Measurements from ENCODE around the gene ARMS2. TPM values are rescaled to one million over a fixed set of nuclear protein-coding genes. Genes with fewer than 3 reads are reported as not detected.
A peak's percentile ranks its signal among the peaks of the same experiment; 100 is the strongest.

Gene ARMS2
- total RNA-seq, 1 donor from 2014 or later: not detected

DNA sequence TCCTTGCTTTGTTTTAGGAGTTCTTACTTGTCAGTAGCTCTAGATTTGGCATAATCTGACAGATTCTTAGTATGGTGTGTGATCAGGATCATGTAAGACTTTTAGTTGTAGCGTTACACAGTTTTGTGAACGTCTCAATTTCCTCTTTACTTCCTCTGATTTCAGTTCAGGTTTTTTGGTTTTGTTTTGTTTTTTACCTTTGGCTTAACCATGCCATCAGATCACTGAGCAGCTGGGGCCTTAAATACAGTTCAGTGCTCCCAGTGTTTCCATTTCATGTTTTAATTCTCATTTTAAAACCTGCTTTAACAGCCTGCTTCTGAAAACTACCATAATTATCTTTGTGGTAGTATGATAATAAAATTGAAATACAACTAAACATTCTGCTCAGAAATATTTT lies 27.2 kb upstream of the ARMS2 start:
- DNase-seq (ENCODE audit: low spot score): no peak
- H3K27me3 ChIP-seq: no peaks in the 10 kb centered on the region
- Mint-ChIP-seq H3K9me3 (no peaks in the 10 kb centered on the region), H3K27me3 (ENCODE audit: insufficient read depth, low read depth) (no peaks in the 10 kb centered on the region), H3K27ac (no peak overlapping the region), H3K36me3 (peaks cover 2% of the 10 kb centered on the region), H3K4me1 (peaks cover 4% of the 10 kb centered on the region), H3K4me3 (no peak overlapping the region)
- H3K27ac ChIP-seq: peak overlapping the region; percentile 1
- H4K20me1 ChIP-seq (ENCODE audit: low read depth): no peaks in the 10 kb centered on the region
- TF ChIP-seq, protein P1, sequence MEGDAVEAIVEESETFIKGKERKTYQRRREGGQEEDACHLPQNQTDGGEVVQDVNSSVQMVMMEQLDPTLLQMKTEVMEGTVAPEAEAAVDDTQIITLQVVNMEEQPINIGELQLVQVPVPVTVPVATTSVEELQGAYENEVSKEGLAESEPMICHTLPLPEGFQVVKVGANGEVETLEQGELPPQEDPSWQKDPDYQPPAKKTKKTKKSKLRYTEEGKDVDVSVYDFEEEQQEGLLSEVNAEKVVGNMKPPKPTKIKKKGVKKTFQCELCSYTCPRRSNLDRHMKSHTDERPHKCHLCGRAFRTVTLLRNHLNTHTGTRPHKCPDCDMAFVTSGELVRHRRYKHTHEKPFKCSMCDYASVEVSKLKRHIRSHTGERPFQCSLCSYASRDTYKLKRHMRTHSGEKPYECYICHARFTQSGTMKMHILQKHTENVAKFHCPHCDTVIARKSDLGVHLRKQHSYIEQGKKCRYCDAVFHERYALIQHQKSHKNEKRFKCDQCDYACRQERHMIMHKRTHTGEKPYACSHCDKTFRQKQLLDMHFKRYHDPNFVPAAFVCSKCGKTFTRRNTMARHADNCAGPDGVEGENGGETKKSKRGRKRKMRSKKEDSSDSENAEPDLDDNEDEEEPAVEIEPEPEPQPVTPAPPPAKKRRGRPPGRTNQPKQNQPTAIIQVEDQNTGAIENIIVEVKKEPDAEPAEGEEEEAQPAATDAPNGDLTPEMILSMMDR (IDR thresholded peaks at IDR 0.05): no peak
- TF ChIP-seq EZH2phosphoT487 (IDR thresholded peaks at IDR 0.05) (no peak), EZH2 (IDR thresholded peaks at IDR 0.05) (no peak)
- H3K79me2 ChIP-seq (ENCODE audit: low read depth): no peaks in the 10 kb centered on the region
- H2AFZ ChIP-seq (replicated peaks): no peak overlapping the region
- H3K4me3 ChIP-seq: no peak overlapping the region
- no peak overlapping the region for H3K4me2 ChIP-seq
- H3K4me1 ChIP-seq: peaks cover 4% of the 10 kb centered on the region
- no peak overlapping the region for H3K9ac ChIP-seq
- H3K36me3 ChIP-seq: peaks cover 11% of the 10 kb centered on the region
- no peaks in the 10 kb centered on the region for H3F3A ChIP-seq (ENCODE audit: low read depth)
- H3K9me3 ChIP-seq (ENCODE audit: low read depth): no peaks in the 10 kb centered on the region

- Mint-ChIP-seq H3K9me3 (peaks cover 2% of the 10 kb centered on the region), H3K4me3 (no peak overlapping the region), H3K27me3 (ENCODE audit: insufficient read depth, low read depth) (no peaks in the 10 kb centered on the region), H3K4me1 (no peaks in the 10 kb centered on the region), H3K36me3 (no peaks in the 10 kb centered on the region), H3K27ac (no peak overlapping the region)
- Histone ChIP-seq H2AFZ (replicated peaks) (no peak overlapping the region), H3K36me3 (peaks cover 6% of the 10 kb centered on the region), H3K9me3 (ENCODE audit: low read depth) (no peaks in the 10 kb centered on the region), H3K27ac (no peak overlapping the region), H3K79me2 (ENCODE audit: low read depth) (no peaks in the 10 kb centered on the region), H4K20me1 (ENCODE audit: low read depth) (no peaks in the 10 kb centered on the region), H3F3A (ENCODE audit: low read depth) (no peaks in the 10 kb centered on the region), H3K4me1 (no peaks in the 10 kb centered on the region), H3K4me2 (no peak overlapping the region), H3K9ac (no peak overlapping the region), H3K4me3 (no peak overlapping the region), H3K27me3 (no peaks in the 10 kb centered on the region)
- peak; percentile 72 for DNase-seq (ENCODE audit: low spot score)
- TF ChIP-seq, protein P1 (IDR thresholded peaks at IDR 0.05): peak; percentile 87
- no peak for TF ChIP-seq EZH2phosphoT487 (IDR thresholded peaks at IDR 0.05)
Measured at GRCh38 chr10:122435212-122435827, 19.1 kb upstream of the ARMS2 start.

GRCh38 chr10:122441961-122442360 lies 12.5 kb upstream of the ARMS2 start:
- no peak for TF ChIP-seq EZH2 (IDR thresholded peaks at IDR 0.05)
- TF ChIP-seq, protein P1 (IDR thresholded peaks at IDR 0.05): no peak
- no peak for TF ChIP-seq EZH2phosphoT487 (IDR thresholded peaks at IDR 0.05)
- Histone ChIP-seq H3K27me3 (no peaks in the 10 kb centered on the region), H3K27ac (no peak overlapping the region), H3K9me3 (ENCODE audit: low read depth) (peaks cover 5% of the 10 kb centered on the region), H3F3A (ENCODE audit: low read depth) (no peaks in the 10 kb centered on the region), H3K36me3 (no peaks in the 10 kb centered on the region), H2AFZ (replicated peaks) (no peak overlapping the region), H4K20me1 (ENCODE audit: low read depth) (no peaks in the 10 kb centered on the region), H3K9ac (no peak overlapping the region), H3K79me2 (ENCODE audit: low read depth) (no peaks in the 10 kb centered on the region), H3K4me3 (no peak overlapping the region), H3K4me2 (no peak overlapping the region), H3K4me1 (no peaks in the 10 kb centered on the region)
- Mint-ChIP-seq H3K9me3 (peaks cover 16% of the 10 kb centered on the region), H3K27me3 (ENCODE audit: insufficient read depth, low read depth) (no peaks in the 10 kb centered on the region), H3K4me1 (peaks cover 10% of the 10 kb centered on the region), H3K27ac (peak overlapping the region; percentile 51), H3K36me3 (no peaks in the 10 kb centered on the region), H3K4me3 (no peak overlapping the region)
- DNase-seq (ENCODE audit: low spot score): no peak
